Stimulated activated CD8-positive, alpha-beta memory T cell treated with anti-CD3 and anti-CD28 coated beads, Interleukin-15, amount 100 ng/mL, for 24 hours (primary cell): ENCODE measurements around the gene SIVA1.

Source experiments
- DNase-seq: peaks from one replicate; pipeline ENCODE4 v3.0.0-alpha.2; 2020; ENCODE audit warnings: low read depth

Gene SIVA1

DNA sequence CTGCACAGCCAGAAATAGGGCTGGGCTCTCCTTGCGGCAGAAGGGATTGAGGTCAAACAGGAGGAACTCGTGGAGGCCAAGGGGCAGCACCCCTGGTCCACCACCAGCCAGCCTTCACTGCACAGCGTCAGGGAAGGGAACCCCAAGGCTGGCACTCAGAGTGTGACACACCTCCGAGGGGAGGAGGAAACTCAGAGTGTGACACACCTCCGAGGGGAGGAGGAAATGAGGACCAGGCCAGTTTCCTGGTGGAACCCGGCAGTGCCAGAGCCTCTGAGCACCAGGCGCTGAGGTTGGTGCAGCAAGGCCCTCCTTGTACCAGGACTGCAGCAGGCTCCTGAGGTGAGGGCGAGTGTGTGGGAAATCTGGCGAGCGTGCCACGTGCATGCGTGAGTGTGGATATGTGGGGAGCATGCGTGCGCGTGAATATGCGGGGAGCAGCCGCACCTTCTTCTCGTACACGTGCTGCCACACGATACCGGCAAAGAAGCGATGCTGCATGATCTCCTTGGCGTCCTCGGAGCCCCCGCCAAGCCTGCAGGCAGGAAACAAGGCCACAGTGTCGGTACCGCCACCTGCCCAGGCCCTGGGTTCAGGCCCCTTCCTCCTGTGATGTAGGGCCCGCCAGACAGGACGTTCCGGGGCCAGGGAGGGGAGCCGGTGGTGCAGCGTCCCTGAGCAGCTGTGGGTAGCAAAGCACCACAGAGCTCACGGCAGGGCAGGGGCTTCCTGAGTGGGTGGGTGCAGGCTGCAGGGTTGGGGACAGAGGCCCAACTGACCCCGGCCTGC lies 19.2 kb downstream of the SIVA1 start:
- DNase-seq, result no peak

DNA sequence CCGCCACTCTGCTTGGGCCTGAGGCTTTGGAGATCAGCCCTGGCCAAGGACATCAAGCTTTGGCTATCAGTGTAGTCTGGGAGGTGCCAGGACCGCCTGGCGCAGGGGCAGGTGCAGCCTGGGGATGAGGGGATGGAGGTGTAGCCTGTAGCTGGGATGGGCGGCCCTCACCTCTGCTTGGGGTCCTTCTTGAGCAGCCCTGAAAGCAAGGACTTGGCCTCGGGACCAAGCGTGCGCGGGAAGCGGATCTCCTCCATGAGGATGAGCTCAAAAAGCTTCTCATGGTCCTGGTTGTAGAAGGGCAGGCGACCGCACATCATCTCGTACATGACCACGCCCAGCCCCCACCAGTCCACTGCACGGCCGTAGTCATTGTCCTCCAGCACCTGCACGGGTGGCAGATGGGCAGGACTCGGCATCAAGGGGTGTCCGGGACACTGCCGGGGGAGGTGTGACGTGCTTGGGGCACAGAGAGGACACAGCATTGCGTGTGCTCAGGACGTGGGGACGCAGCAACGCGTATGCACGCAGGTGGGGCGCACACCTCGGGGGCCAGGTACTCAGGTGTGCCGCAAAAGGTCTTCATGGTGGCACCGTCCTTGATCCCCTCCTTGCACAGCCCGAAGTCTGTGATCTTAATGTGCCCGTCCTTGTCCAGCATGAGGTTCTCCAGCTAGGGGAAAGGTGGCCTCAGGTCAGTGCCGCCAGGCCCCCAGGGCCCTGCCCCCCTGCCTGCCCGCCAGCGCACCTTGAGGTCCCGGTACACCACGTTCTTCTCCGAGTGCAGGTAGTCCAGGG lies 20.0 kb downstream of the SIVA1 start:
- DNase-seq, result no peak

DNA sequence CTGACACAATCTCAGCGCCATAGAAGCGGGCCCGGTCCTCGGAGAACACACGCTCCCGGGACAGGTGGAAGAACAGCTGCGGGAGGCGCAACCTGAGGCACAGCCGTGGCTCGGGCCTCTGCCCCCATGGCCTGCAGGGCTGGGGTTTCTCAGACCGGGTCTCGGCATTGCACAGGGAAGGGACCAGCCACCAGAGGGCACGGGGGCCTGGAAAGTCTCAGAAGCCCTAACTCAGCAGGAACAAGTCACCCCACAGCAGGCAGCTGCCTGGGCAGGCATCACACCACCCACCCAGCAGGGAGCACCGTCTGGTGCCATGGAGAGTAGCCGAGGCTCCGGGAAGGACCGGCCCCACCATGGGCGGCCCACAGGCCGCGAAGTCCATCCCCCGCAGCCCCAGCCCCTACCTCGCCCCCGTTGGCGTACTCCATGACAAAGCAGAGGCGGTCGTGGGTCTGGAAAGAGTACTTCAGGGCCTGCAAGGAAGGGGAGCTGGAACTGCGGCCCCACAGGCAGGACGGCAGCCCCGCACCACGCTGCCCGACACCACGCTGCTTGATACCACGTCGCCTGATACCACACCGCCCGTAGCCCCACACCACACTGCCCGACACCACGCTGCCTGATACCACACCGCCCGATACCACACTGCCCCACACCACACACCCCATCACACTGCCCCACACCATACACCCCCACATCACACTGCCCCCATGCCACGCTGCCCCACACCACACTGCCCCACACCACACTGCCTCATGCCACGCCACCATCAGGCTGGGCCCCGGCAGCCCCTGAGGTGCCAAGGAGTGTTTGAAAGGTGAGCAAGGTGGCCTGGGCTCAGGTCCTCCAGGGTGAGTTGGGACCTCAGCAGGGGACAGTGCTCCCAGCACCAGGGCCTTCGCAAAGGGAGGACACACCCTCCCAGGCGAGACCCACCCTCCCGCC lies 20.8 kb downstream of the SIVA1 start:
- DNase-seq, result no peak

DNA sequence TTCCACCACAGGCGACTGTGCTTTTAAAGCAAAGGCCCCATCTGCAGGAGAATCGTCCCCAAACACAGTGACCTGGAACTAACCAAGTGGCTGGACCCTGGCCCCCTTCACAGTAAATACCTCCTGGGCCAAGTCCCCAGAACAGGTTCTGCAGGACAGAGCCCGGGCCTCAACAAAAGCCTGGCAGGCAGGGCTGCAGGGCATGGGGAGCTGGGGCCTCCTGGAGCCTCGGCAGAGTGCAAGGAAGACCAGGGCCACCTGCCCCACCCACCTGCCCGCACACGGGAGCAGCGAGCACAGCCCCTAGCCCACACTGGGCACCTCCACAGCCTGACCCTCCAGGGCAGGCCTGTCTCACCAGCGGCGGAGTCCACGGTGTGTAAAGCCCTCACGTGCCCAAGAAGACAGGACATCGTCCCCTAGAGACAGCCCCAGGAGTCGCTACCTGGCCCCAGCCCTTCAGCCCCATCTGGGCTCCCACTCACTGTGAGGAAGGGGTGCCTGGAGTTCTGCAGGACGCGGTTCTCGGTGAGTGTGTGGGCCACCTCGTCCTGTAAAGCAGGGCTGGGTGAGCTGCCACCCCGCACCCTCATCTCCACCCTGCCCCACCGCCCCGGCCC lies 21.6 kb downstream of the SIVA1 start:
- DNase-seq, result no peak

DNA sequence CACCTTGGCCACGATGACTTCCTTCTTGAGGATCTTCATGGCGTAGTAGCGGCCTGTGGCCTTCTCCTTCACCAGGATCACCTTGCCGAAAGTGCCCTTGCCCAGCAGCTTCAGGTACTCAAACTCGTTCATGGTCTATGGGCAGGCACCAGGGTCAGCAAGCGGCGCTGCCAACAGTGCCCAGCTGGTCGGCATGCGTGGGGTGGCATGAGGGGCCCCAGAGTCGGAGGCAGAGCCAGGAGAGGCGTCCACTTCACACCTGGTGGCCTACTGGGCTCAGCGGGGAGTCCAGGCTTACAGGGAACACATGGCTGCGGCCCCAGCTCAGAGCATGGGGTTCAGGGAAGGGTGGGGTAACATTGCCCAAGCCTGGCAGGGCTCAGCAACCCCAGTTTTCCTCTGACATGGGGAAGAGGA lies 22.1 kb downstream of the SIVA1 start:
- no peak for DNase-seq

DNA sequence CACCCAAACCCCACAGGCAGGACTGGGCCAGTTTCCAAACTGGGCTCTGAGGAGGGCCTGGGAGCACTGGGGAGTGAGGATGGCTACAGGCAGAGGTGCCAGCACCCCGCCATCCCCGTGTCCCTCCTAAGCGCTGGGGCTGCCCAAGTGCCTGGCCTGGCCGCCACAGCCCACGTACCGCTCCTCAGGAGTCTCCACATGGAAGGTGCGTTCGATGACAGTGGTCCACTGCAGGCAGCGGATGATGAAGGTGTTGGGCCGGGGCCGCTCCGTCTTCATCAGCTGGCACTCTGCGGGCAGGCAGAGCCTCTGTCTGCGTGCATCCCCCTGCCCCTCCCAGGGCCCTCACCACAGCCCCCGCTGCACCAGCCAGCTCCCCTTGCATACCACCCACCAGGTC lies 23.5 kb downstream of the SIVA1 start:
- no peak for DNase-seq

DNA sequence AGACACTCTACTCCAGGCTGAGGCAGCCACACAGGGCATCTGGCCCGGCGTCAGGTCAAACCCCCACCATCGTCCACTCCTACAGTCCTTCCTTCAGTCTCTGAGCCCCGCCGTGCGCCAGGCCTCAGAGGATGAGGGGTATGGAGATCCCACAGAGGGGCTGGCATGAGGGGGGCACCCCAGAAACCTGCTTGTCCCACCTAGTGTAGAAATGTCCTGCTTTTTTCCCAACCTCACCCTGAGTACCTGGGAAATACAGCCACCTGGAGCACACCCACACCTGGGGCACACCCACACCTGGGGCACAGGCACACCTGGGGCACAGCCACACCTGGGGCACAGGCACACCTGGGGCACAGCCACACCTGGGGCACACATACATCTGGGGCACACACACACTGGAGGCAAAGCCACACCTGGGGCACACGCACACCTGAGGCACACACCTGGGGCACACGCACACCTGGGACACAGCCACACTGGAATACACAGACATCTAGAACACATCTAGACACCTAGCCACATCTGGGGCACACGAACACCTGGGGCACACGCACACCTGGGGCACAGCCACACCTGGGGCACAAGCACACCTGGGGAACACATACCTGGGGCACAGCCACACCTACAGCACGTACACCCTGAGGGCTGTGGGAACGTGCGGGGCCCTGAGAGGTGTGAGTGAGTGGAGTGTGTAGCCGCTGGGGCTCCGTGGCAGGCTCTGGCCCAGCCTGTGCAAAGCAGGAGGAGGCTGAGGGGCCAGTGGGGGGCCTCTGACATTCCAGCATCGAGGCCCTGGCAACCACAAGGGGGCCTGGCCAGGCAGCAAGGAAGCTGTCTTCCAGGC lies 24.2 kb downstream of the SIVA1 start:
- DNase-seq, result no peak

DNA sequence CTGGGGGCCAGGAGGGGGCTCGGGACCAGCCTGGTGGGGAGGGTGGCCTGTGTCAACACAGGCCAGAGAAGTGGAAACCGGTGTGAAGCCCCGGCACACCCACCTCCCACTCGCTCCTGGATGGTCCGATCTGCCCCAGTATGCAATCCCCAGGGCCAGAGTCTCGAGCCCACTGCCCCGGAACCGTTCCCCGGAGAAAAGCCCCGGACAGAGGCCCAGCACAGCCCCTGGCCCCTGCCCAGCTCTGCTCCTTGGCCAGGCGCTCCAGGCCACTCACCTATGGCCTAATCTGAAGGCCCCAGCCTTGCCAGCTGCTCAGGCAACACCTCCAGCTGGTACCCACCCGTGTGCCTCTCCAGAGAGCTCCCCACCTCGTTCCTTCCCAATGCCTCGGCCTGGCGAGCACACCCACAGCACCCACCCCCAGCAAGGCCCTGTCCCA lies 24.9 kb downstream of the SIVA1 start:
- no peak for DNase-seq

DNA sequence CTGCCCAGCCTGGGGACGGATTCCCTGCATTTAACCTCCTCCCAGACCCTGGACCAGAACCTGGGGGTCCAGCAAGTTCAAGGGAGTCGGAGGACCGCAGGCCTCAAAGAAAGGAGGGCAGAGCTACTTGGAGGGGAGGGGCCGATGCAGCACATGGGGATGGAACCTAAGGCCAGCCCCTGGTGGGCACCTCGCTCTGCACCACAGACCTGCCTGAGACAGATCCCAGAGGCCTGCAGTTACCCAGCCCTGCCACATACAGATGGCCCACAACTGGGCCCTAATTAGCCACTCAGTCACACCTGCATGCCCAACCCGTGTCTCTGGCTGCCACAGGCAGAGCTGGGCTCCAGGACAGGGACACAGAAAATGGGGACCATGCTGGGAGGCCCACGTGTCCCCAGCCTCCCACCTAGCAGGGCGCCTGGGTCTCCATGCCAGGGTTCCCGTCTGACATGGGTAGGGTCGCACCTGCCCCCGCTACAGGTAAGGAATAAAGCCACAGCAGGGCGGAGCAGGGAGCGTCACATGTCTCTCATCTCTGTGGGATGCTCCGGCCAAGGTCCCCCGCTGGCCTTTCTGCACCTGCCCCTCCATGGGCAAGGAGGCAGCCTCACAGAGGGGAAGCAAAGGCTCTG lies 25.9 kb downstream of the SIVA1 start:
- DNase-seq, result no peak

DNA sequence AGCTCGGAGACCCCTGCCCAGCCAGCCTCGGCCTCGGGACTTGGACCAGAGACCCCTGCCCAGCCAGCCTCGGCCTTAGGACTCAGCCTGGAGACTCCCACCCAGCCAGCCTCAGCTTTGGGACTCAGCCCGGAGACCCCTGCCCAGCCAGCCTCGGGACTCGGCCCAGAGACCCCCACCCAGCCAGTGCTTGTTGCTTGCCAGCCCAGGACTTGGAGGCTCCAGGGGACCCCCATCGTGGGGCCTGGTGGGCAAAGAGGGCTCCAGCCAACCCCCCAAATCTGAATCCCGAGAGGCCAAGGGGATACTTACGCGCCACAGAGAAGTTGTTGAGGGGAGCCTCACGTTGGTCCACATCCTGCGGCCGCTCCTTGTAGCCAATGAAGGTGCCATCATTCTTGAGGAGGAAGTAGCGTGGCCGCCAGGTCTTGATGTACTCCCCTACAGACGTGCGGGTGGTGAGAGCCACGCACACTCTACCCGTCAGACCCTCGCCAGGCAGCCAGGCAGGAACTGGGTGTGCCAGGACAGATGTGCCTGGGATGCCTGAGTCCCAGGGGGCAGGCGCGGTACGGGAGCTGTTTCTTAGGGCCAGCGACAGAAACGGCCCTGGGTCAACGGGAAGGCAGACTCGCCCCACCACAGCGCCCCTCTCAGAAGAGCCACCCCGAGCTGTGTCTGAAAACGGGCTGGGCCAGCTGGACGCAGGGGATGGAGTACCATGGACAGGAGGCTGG lies 27.0 kb downstream of the SIVA1 start:
- DNase-seq, result no peak

DNA sequence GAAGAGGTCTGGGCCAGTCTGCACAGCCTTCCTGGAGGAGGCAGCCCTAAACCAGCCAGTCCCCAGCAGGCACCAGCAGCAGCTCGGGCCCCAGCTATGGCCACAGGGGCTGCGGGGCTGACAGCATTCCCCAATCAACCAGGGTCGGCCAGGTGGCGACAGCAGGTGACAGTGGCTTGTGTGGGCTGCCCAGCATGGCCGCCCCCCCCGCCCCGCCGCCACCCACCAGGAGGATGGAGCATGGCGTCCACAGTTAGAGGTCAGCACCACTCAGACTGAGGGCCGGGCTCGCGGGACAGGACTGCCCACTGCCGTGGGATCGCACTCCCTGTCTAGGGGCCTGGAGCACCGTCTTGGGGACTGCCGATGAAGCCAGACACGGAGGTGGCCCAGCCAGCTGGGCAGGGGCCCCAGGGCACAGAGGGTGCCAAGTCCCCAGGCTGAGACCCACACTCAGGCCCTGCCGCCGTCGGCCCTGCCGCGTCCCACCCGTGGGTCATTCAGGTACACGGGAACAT lies 27.6 kb downstream of the SIVA1 start:
- no peak for DNase-seq

DNA sequence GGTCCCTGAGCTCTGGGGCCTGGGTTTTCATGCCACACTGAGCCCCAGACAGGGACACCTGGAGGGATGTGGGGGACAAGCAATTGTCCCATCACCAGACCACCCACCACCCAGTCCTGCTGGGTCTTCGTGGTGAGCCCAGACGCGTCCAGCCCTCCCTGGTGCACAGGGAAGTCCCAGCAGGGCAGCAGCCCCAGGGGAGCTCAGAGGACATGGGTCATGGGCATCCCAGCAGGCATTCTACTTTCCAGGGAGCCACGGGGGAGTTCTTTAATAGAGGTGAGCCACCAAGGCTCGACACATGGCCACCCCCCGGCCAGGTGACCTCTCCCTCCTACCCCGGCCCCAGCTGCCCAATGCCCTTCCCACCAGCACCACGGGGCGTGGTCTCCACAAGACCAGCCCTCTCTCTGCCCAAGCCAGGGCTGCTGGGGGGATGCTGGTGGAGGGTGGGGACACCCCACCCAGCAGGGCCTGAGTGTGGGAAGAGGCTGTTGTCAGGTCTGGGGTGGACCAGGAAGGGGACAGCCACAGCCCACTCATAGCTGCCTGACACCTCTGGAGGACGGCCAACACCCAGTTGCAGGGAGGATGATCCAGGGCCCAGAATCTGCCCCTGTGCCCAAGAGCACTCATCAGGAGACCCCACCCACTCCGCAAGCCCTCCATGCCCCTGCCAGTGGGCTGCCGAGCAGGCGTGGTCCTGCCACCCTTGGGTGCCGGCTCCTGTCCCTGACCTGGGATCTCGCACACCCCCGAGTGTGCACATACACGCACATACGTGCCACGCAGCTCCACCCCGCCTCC lies 28.5 kb downstream of the SIVA1 start:
- no peak for DNase-seq

DNA sequence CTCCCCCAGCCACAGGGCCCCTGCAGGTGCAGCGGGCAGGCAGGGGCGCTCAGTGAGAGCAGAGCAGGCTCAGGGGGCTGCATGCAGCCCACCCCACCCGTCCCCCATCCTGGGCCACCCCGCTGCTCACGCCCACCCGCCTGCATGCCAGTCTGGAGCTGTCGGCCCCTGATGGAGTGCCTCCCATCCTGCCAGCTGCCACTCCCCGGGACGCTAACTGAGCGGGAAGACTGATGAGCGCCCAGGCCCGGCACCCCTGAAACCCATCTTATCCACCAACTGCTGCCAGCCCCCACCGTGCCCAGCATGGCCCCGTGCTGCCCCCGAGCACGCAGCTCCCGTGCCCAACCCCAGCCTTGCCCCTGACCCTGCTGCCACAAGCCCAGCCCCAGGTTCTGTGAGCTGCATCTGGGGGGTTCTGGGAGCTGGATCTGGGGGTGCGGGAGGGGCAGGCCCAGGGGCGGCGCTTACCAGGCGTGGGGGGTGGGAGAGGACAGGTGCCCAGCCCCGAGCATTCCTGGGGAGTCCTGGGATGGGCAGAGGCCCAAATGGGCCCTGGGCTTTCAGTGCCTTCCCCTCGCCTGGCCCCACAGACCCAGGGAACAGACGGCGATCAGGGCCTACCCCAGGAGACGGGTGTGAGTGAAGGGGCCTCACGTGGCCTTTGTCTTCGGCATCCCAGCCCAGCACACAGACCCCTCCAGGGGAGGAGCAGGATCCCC lies 29.3 kb downstream of the SIVA1 start:
- no peak for DNase-seq

DNA sequence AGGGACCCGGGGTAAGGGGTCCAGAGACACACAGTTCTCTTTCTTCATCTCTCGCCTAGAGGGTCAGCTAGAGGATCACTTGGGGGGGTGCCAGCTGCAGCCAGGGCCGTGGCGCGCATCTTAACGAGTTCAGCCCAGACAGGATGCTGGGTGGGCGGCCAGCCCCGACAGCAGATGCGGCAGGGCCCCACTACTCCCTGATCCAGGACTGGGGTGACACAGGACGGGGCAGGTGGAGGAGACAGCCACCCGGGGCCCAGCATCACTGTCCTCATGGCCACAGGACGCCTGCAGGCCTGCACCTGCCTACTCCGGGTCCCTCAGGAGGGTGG lies 29.8 kb downstream of the SIVA1 start:
- DNase-seq, result no peak

DNA sequence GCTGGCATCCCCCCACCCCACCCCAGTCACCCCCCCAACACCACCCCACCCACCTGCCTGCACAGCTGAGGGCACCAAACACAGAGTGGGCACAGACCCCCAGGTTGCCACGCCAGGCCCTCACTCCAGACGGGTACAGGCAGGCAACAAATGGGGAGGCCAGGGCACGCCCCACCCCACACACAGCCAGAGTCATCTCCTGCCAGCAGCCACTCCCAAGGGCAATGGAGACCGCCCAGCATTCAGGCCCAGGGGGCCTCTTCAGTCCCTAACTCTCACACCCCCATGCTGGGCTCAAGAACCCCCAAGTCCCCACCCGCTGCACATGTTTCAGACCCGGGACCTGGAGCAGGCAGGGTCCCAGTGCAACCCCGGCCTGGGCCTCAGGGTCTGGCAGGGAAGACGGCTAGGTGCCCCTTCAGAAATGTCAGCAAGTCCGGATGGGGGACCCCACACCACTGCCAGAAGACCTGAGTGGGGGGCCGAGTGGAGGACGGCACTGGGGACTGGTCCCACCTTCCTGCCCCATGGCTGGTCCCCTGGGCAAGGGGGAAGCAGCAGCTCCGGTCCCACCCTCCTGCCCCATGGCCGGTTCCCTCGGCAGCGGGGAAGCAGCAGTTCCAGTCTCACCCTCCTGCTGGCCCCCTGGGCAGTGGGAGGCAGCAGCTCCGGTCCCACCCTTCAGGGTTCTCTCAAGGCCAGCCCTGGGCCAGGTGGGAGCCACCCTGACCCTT lies 30.7 kb downstream of the SIVA1 start:
- DNase-seq, result no peak

DNA sequence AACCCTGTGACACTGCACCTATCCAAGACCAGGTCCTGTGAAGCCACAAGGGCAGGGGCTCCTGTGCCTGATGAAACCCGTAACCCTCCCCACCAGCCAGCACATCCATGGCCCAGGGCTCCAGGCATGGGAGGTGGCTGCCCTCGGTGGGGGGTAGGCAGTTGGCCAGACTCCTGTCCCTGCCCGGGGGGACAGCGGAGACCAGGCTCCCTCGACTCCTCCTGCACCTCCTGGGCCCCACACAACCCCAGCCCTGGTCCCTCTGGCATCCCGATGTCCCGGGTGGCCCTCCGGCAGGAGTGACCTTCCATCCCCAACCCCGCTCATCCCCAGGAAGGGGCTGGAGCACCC lies 31.2 kb downstream of the SIVA1 start:
- DNase-seq, result no peak
